Measurements from ENCODE around the gene MIAT.

DNA sequence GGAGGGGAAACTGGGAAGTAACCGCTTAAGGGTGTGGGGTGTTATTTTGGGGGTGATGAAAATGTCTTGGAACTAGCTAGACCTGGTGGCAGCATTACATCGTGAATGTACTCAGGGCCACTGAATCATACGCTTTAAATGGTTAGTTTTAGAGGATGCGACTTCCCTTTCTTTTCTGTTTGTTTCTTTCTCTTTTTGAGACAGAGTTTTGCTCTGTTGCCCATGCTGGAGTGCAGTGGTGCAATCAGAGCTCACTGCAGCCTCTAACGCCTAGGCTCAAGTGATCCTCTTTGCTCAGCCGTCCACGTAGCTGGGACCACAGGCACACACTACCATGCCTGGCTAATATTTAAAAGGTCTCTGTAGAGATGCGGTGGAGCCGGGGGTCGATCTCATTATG, 5.6 kb upstream of the MIAT start:
- TF ChIP-seq POLR2A (IDR thresholded peaks at IDR 0.05; ENCODE audit: low read depth, low read length): no peak
- no peak for TF ChIP-seq POLR2AphosphoS5 (IDR thresholded peaks at IDR 0.05; ENCODE audit: low read depth, low read length)
- no peak for TF ChIP-seq TAF1 (IDR thresholded peaks at IDR 0.05; ENCODE audit: borderline replicate concordance, low read depth, low read length)

Data from GM12892 (cell line).